Lung (tissue), 12 donors: ENCODE measurements around the gene PRKCE. TPM values are rescaled to one million over a fixed set of nuclear protein-coding genes. Genes with fewer than 3 reads are reported as not detected.
A peak's percentile ranks its signal among the peaks of the same experiment; 100 is the strongest.

Source experiments
- ATAC-seq: fragments of 200-7000 bp; cut with Tn5 transposase; one replicate; pipeline ENCODE4 v1.9.1; 2020; ENCODE audit warnings: moderate number of reproducible peaks; ENCODE audit not compliant: insufficient read depth, low FRiP score
- DNase-seq, 3 donors: peaks; one replicate each; pipeline ENCODE4 v3.0.0-alpha.2; 2013 to 2017
- H3K27ac ChIP-seq, 2 donors: one replicate each; pipeline ENCODE4 v1.5.1; 2013; ENCODE audit warnings: mild to moderate bottlenecking in 2 of 2, moderate library complexity in 2 of 2, control low read depth in 1 of 2, inconsistent platforms in 1 of 2, low read depth in 1 of 2, low read length in 1 of 2
- H3K27me3 ChIP-seq, 3 donors: one replicate each; pipeline ENCODE4 v1.5.1; 2013; ENCODE audit warnings: low read length in 2 of 3; ENCODE audit not compliant: control insufficient read depth in 3 of 3, insufficient read depth in 3 of 3
- H3K36me3 ChIP-seq, 4 donors: one replicate each; pipeline ENCODE4 v1.5.1; 2013; ENCODE audit warnings: low read length in 4 of 4, mild to moderate bottlenecking in 1 of 4, moderate library complexity in 1 of 4; ENCODE audit not compliant: control insufficient read depth in 4 of 4, insufficient read depth in 4 of 4
- H3K4me1 ChIP-seq, 5 donors: one replicate each; pipeline ENCODE4 v1.5.1; 2013; ENCODE audit warnings: low read length in 5 of 5, mild to moderate bottlenecking in 2 of 5, moderate library complexity in 1 of 5; ENCODE audit not compliant: control insufficient read depth in 5 of 5, insufficient read depth in 5 of 5
- H3K4me3 ChIP-seq: one replicate; pipeline ENCODE4 v1.5.1; 2013; ENCODE audit warnings: mild to moderate bottlenecking, control low read depth, moderate library complexity
- H3K9ac ChIP-seq, 2 donors: one replicate each; pipeline ENCODE4 v1.5.1; 2013; ENCODE audit warnings: low read length in 2 of 2, control low read depth in 1 of 2; ENCODE audit not compliant: insufficient read depth in 1 of 2
- H3K9me3 ChIP-seq, 4 donors: one replicate each; pipeline ENCODE4 v1.5.1; 2013; ENCODE audit warnings: low read length in 3 of 4, mild to moderate bottlenecking in 1 of 4, moderate library complexity in 1 of 4; ENCODE audit not compliant: control insufficient read depth in 4 of 4, insufficient read depth in 3 of 4
- CTCF ChIP-seq: IDR thresholded peaks from 2 replicates; pipeline ENCODE4 v1.5.1; 2012; ENCODE audit warnings: mild to moderate bottlenecking; ENCODE audit errors: control extremely low read depth, extremely low read depth
- WGBS, 2 donors: extraction: QIAGEN DNeasy Blood & Tissue Kit; methylation state at CpG; one replicate each; pipeline ENCODE4 v1.1.7; 2013; 5-methylcytosine and 5-hydroxymethylcytosine counted together
- polyA plus RNA-seq, 2 donors: library from polyadenylated mRNA; stranded (reverse); fragments of 200-250 nt; gene quantifications; one replicate each; pipeline ENCODE4 v1.2.1, GENCODE V29; 2013
- total RNA-seq, 2 donors: library from RNA; depleted of rRNA in 1 of 2; stranded (reverse); fragments of >200 nt in 1 of 2; gene quantifications; one replicate each; pipeline ENCODE4 v1.2.1, GENCODE V29; 2014 to 2021
- donor health status: control.
- donor health status: control.
- donor health status: Bipolar disorder and iron deficiency.
- donor health status: healthy.
- donor health status: DM: yes; HTN: yes; CAD: no.

The PRKCE gene
- total and polyA plus RNA-seq, 4 donors = 12.5 to 82.2 (median 32.1) TPM

- DNase-seq = no peak
- 74 to 83% methylated on average over 6 of the region's 6 CpGs for WGBS, 2 donors
Observed at GRCh38 chr2:45941531-45942236, 290.2 kb downstream of the PRKCE start.

DNA sequence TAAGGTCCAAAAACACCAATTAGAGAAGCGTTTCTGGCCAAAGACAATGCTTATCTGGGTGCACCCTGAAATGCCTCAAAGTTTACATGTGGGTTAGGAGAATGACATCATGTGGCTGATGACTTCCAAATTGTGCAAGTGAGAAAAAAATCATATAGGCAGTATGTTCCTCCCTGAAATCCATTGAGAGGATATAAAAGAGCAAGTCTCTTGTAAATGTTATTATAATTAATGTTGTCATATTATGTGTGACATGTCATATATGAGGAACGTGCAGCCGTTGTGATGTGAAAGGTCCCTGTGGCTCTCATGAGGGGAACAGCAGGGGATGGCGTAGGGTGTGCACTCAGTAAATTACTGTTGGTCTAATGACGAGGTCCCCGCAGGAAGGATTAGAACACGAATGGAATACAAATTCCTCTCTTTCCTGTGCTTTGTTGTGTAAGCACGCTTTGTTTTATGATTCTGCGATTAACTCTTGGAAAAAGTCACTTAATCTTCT lies 290.8 kb downstream of the PRKCE start:
- Histone ChIP-seq H3K9me3 (no peaks in the 10 kb centered on the region), H3K4me3 (no peak overlapping the region), H3K9ac (no peak overlapping the region), H3K27ac (no peak overlapping the region), H3K27me3 (no peaks in the 10 kb centered on the region), H3K36me3 (peaks cover 0 to 3% (median 0%) of the 10 kb centered on the region in 4 donors), H3K4me1 (peaks cover 4 to 42% (median 25%) of the 10 kb centered on the region in 5 donors)
- no peak for ATAC-seq
- peak in 1 of 3 donors; percentile 39 for DNase-seq
- 73 to 78% methylated on average over 9 of the region's 9 CpGs for WGBS, 2 donors
- no peak for TF ChIP-seq CTCF

More at GRCh38 chr2:45941531-45942236, 290.2 kb downstream of the PRKCE start:
- Histone ChIP-seq H3K36me3 (peaks cover 0 to 3% (median 0%) of the 10 kb centered on the region in 4 donors), H3K4me3 (no peak overlapping the region), H3K27ac (no peak overlapping the region), H3K9me3 (no peaks in the 10 kb centered on the region), H3K4me1 (peaks cover 4 to 43% (median 23%) of the 10 kb centered on the region in 5 donors), H3K9ac (no peak overlapping the region), H3K27me3 (no peaks in the 10 kb centered on the region)
- TF ChIP-seq CTCF = no peak
- ATAC-seq = no peak

DNA sequence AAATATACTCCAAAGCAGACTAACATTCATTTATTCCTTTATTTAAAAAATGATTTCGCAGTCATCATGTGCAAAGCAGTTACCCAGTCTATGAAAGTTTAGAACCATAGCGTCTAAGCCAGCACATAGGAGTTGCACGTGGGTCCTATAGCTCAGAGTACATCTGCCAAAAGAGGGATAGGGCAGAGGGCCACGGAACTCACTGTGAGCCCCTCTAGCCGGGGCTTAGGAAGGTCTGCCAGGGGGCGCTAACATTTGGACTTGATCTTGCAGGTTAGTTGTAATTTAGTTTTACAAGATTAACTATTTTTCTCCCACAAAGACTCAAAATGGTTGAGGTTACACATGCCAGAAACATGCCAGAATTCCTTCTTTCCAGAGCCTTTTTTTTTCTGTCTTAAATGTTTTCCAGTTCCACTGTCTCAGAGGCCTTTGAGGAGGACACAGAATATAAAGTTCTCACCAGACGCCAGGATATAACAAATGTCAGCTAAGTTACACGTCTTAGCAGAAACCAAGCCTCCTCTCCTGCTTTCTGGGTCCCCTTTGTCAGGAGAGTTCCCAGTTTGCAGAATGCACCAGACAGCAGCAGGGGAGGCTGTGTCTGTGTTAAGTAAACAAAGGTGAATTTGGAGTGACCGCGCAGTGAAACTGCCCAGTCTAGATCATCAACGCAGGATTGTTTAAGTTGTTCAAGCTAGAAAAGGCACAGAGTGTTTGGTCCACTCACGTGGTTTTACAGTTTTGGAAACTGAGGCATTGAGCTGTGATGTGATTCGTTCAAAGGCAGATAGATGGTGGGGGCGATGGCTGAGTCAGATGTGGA lies 292.0 kb downstream of the PRKCE start:
- ATAC-seq (no peak), DNase-seq (no peak)
- Histone ChIP-seq H3K36me3 (peaks cover 0 to 3% (median 0%) of the 10 kb centered on the region in 4 donors), H3K4me1 (peaks cover 3 to 33% (median 18%) of the 10 kb centered on the region in 5 donors), H3K9me3 (no peaks in the 10 kb centered on the region), H3K4me3 (no peak overlapping the region), H3K27ac (no peak overlapping the region), H3K9ac (no peak overlapping the region), H3K27me3 (no peaks in the 10 kb centered on the region)
- 73 to 79% methylated on average over 14 of the region's 14 CpGs for WGBS, 2 donors
- no peak for TF ChIP-seq CTCF
